ENCODE results near the gene TMEM8B.
"Not testable (repeated sequence)": the region's sequence is repeated elsewhere in the genome, so short reads cannot be mapped to it uniquely, and the experiment has no call there.

TMEM8B gene

DNA sequence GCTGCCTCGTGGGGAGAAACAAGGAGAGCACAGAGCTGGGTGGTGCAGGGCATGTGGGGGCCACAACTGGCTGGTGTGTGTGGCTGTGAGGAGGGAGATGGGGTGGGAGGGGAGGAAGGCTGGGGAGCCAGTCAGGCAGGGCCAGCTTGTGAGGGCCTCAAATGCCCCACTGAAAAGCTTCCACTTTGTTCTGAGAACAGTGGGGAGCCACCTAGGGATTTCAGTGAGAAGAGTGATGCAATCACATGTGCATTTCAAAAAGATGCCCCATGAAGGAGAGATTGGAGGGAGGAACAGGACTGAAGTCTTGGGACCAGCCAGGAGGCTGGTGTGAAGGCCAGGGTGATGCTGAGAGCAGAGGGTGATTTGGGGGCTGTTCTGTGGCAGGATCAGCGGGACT lies 39.9 kb downstream of the TMEM8B start:
- DNase-seq (ENCODE audit: low spot score), result no peak

DNA sequence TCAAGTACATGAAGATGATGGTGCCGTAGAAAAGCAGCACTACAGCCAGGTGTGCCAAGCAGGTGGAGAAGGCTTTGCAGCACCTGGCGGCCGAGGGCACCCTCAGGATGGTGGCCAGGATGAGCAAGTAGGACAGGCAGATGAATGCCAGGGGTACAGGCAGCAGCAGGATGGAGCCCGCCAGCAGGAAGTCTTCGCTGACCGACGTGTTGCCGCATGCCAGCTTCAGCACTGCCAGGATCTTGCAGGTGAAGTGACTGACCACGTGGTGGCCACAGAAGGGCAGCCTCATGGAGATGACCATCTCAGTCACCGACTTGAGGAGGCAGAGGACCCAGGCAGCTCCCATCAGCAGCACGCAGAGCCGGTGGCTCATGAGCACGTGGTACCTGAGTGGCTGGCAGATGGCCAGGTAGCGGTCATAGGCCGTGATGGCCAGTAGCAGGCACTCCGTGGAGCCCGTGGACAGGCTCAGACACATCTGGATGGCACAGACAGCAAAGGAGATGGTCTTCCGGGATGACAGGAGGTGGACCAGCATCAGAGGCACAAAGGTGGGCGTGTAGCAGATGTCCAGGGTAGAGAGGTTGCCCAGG lies 40.7 kb downstream of the TMEM8B start:
- no peak for DNase-seq (ENCODE audit: low spot score)

DNA sequence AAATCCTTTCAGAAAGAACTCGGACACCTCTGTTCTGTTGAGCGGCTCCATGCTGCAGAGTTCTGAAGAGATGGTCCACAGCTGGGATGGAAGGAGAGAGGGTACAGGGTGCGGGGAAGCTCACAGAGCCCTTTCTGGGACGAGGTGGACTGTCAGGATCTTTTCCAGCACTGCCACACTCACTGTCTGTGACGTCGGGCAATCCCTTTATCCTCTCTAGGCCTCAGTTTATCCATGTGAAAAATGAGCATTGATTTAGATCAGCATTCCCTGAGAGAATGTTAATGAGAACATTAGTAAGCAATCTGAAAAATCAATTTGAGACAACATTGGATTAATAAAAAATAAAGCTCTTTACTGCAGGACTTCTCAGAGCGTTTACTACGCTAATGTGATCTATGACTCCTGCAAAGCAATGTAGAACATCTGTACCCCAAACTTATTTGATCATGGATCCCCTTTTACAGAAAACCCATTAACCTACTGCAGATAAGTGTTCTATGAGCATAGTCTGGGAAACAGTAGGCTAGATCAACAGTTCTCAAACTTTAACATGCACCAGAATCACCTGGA lies 41.4 kb downstream of the TMEM8B start, which contains the start of gene OR13J1:
Gene OR13J1, minus strand, starts transcription at position 51 of the 573 bp plus-strand sequence. Its CDS starts 0 bp downstream, at position 51.
- DNase-seq (ENCODE audit: low spot score), result no peak

- DNase-seq (ENCODE audit: low spot score), result peak; percentile 28
Measured at GRCh38 chr9:35871545-35871944, 42.5 kb downstream of the TMEM8B start.

DNA sequence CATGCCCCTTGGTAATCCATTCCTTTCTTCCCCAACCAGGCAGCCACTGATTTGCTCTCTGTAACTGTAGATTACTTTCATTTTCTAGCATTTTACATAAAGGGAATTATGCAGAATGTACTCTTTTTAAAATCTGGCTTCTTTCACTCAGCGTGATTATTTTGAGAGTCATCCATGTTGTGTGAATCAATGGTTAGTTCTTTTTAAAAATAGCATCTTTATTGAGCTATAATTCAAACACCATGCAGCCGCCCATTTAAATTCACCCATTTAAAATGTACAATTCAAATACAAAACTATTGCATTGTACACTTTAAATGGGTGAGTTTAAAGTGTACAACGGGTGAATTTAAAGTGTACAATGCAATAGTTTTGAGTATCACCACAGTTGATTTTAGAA lies 43.5 kb downstream of the TMEM8B start:
- DNase-seq (ENCODE audit: low spot score), result no peak

GRCh38 chr9:35882263-35882848 lies 53.3 kb downstream of the TMEM8B start:
- peak; percentile 76 for DNase-seq (ENCODE audit: low spot score)

GRCh38 chr9:35882996-35883395 lies 54.0 kb downstream of the TMEM8B start:
- DNase-seq (ENCODE audit: low spot score), result no peak

DNA sequence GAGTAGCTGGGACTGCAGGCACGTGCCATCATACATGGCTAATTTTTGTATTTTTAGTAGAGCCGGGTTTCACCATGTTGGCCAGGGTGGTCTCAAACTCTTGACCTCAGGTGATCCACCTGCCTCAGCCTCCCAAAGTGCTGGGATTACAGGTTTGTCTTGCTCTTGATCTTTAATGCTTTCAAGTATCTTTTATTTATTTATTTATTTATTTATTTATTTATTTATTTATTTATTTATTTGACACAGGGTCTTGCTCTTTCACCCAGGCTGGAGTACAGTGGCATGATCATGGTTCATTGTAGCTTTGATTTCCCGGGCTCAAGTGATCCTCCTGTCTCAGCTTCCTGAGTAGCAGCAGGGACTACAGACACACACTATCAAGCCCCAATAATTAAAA lies 55.9 kb downstream of the TMEM8B start:
- DNase-seq (ENCODE audit: low spot score), result not testable (repeated sequence)

GRCh38 chr9:35891646-35892045 lies 62.6 kb downstream of the TMEM8B start:
- no peak for DNase-seq (ENCODE audit: low spot score)

DNA sequence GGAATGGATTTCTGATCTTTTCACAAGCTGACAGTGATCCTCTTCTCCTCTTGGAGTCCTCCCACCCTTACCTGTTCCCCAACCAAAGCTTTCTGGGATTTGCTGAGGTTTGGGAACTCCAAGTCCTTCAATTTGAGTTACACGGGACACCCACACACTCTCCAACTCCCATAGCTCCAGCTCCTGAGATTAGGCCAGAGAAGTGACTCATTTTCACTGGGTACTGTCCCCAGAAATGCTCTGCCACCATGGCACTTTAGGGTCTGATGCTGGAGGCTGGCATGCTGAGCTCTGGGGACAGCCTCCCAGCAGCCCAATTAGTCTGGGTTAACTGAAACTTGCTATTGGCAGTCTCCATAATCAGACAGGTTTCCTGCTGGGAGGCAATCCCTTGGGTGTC lies 63.0 kb downstream of the TMEM8B start:
- DNase-seq (ENCODE audit: low spot score), result no peak

GRCh38 chr9:35896570-35896969 lies 67.5 kb downstream of the TMEM8B start:
- no peak for DNase-seq (ENCODE audit: low spot score)

- DNase-seq (ENCODE audit: low spot score), result not testable (repeated sequence)
Measured at GRCh38 chr9:35897376-35898099, 68.5 kb downstream of the TMEM8B start.

- no peak for DNase-seq (ENCODE audit: low spot score)
Measured at GRCh38 chr9:35898337-35898736, 69.3 kb downstream of the TMEM8B start.

GRCh38 chr9:35899021-35899420 lies 70.0 kb downstream of the TMEM8B start:
- no peak for DNase-seq (ENCODE audit: low spot score)

- peak; percentile 69 for DNase-seq (ENCODE audit: low spot score)
Measured at GRCh38 chr9:35903049-35903448, 74.0 kb downstream of the TMEM8B start.

GRCh38 chr9:35904338-35904737 lies 75.3 kb downstream of the TMEM8B start:
- DNase-seq (ENCODE audit: low spot score), result no peak

GRCh38 chr9:35905051-35905781 lies 76.2 kb downstream of the TMEM8B start:
- peak; percentile 73 for DNase-seq (ENCODE audit: low spot score)

GRCh38 chr9:35905912-35906679 lies 77.1 kb downstream of the TMEM8B start, which contains the start of gene HRCT1:
Gene HRCT1 (plus strand): TSS chr9:35906202. CDS start chr9:35906288, 86 bp downstream.
- DNase-seq (ENCODE audit: low spot score), result peak; percentile 94

GRCh38 chr9:35906923-35907699 lies 78.1 kb downstream of the TMEM8B start:
- peak; percentile 28 for DNase-seq (ENCODE audit: low spot score)

DNA sequence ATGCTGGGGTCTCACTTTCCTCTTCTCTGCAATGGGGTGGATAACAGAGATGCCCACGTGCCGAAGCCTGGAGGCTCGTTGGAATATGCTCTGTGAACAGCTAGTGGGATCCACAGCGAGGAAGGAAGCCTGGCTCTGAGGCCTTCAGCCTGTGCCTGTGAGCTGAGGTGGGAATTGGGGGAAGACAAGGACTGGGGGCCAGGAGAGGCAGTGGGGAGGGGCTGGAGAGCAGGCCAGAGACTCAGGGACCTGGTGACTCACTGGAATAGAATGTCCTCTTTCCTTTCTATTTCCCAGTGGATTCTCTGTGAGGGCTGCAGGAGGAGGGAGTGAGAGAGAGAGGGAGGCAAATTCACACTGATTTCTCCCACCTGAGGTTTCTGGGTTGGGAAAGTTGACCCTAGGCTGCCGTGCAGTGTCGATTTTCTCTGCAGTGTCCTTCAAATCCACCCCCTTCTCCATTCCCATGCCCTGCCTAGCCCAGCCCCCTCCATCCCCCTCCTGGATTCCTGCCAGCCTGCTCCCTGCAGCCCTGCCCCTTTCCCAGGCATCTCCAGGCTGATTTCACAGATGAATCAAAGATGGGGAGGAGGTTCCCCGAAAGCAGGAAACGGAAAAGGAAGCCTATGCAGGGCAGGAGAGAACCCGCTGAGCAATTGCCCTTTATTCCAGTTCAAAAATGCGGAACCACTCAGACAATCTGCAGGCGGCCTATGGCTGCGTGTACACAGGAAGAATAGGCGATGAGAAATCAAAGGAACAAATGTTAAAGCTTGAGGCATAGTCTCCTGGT lies 78.9 kb downstream of the TMEM8B start:
- DNase-seq (ENCODE audit: low spot score), result peak; percentile 91
